Activated T-cell treated with anti-CD3 and anti-CD28 coated beads, Interleukin-2, amount 50 U/mL, for 24 hours (primary cell): ENCODE results near the gene ODC1.
"Not testable (repeated sequence)": the region's sequence is repeated elsewhere in the genome, so short reads cannot be mapped to it uniquely, and the experiment has no call there.

Experiments
- DNase-seq: peaks from one replicate; pipeline ENCODE4 v3.0.0-alpha.2; 2020
- H3K27ac Mint-ChIP-seq: 2 replicates; pipeline ENCODE4 v1.8.0; 2020; ENCODE audit warnings: mild to moderate bottlenecking, mixed read lengths
- H3K27me3 Mint-ChIP-seq: 2 replicates; pipeline ENCODE4 v1.8.0; 2020; ENCODE audit warnings: mixed read lengths
- H3K36me3 Mint-ChIP-seq: 2 replicates; pipeline ENCODE4 v1.8.0; 2020; ENCODE audit warnings: low read depth, mixed read lengths
- H3K4me1 Mint-ChIP-seq: 2 replicates; pipeline ENCODE4 v1.8.0; 2020; ENCODE audit warnings: low read depth, mixed read lengths
- H3K4me3 Mint-ChIP-seq: 2 replicates; pipeline ENCODE4 v1.8.0; 2020; ENCODE audit warnings: mild to moderate bottlenecking, moderate library complexity, mixed read lengths
- H3K9me3 Mint-ChIP-seq: 2 replicates; pipeline ENCODE4 v1.8.0; 2020; ENCODE audit warnings: mixed read lengths

ODC1 gene

GRCh38 chr2:10452956-10453904 lies 5.1 kb upstream of the ODC1 start:
- DNase-seq, result no peak
- Mint-ChIP-seq H3K36me3 (peaks cover 20% of the 10 kb centered on the region), H3K4me3 (no peak overlapping the region), H3K9me3 (no peaks in the 10 kb centered on the region), H3K27me3 (no peaks in the 10 kb centered on the region), H3K4me1 (peaks cover 24% of the 10 kb centered on the region), H3K27ac (no peak overlapping the region)

DNA sequence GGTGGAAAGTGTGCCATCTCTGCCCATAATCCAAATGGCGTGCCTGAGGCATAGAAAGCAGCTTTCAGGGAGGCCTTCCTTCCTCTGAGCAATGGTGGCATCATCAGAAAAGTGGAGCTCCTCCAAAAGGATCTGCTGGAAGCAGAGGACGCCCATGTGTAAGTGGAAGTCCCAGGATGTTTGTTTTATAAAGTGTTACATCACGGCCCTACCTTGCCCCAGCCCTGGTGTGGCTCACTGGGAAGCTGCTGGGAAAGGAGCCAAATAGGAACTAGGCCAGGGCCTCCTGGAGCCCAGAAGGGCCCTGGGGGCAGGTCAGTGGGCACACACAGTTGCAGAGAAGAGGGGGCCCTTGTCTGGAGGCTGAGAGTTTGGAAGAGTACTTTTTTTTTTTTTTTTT lies 4.2 kb upstream of the ODC1 start:
- no peak overlapping the region for H3K27ac Mint-ChIP-seq
- H3K36me3 Mint-ChIP-seq, result peaks cover 22% of the 10 kb centered on the region
- H3K4me1 Mint-ChIP-seq, result peaks cover 26% of the 10 kb centered on the region
- H3K9me3 Mint-ChIP-seq, result no peaks in the 10 kb centered on the region
- DNase-seq, result no peak
- H3K27me3 Mint-ChIP-seq, result no peaks in the 10 kb centered on the region
- H3K4me3 Mint-ChIP-seq, result no peak overlapping the region

DNA sequence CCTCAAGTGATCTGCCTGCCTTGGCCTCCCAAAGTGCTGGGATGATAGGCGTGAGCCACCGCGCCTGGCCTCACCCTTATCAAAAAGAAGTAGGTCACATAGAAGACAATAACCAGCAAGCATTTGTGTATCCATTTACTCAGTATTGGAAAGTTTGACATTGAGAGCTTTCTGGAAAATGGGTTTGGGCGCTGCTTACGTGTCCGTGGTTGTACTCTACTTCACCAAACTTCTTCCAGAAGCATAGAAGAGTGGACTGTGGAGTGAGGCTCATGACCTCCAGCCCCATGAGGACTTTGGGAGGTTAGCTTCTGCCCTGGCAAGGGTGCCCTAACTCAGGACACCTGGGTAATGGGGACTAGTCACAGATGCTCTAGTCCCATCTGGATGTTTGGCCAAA lies 3.7 kb upstream of the ODC1 start:
- H3K27me3 Mint-ChIP-seq, result no peaks in the 10 kb centered on the region
- peaks cover 27% of the 10 kb centered on the region for H3K36me3 Mint-ChIP-seq
- no peak overlapping the region for H3K27ac Mint-ChIP-seq
- no peak overlapping the region for H3K4me3 Mint-ChIP-seq
- no peaks in the 10 kb centered on the region for H3K9me3 Mint-ChIP-seq
- peaks cover 28% of the 10 kb centered on the region for H3K4me1 Mint-ChIP-seq
- DNase-seq, result no peak

GRCh38 chr2:10449838-10450691 lies 1.9 kb upstream of the ODC1 start:
- Mint-ChIP-seq H3K9me3 (no peaks in the 10 kb centered on the region), H3K36me3 (peaks cover 43% of the 10 kb centered on the region), H3K4me3 (peak overlapping the region; percentile 85), H3K27ac (peak overlapping the region; percentile 92), H3K27me3 (no peaks in the 10 kb centered on the region), H3K4me1 (peaks cover 41% of the 10 kb centered on the region)
- no peak for DNase-seq

DNA sequence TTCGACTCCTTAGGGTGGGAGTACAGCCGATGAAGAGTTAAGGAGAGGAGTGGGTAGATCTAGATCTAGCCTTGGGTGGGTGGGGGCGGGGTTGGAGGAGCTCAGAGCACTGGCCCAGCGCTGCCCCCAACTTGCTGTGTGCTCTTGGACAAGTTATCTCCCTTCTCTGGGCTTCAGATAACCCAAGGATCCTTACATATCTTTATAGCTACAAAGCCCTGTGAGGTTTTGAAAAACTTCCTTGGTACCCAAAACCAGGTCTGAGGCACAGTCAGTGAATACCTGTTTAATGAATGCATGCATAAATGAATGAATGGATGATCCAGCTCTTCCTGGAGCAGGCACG lies 1.3 kb upstream of the ODC1 start:
- Mint-ChIP-seq H3K27ac (peak overlapping the region; percentile 92), H3K9me3 (no peaks in the 10 kb centered on the region), H3K36me3 (peaks cover 49% of the 10 kb centered on the region), H3K27me3 (no peaks in the 10 kb centered on the region), H3K4me1 (peaks cover 47% of the 10 kb centered on the region), H3K4me3 (peak overlapping the region; percentile 85)
- DNase-seq, result no peak

DNA sequence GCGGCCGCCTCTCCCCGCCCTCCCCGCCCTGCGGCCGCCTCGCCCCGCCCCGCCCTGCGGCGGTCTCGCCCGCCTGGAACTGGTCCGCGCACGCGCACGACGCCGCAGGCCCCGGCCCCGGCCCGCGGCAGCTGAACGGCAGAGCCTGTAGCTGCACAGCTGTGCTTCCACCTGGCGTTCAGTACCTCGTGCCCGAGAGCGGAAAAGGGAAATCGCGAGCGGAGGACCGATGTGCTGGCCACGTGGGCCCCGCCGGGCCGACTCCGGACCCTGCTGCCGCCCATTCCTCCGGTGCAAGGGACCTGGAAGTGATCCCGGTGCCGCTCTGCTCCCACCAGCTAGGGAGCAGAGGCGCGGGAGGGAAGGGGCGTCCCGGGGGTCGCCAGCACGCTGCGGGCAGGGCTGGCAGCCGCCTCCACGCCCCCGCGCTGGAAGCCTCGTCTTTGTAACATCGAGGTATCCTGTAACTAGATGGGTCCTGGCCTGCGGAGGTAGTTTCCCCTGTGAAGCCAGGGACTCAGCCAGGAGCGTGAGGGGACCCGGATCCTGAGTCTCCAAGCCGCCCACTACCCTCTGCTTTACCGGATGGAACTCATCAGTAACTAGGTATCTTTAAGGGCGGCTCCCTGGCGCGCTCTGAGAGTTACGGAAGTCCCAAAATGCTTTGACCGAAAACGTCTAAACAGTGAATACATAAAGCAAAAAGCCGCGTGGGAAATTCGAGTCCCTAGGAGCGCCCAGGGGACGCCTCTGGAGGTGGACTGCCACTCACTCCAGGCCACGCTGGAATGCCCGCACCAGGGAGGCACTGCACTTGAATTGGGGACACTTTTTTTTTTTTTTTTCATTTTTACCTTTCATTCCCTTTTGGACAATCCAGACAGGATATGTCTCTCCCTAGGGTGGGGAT lies 704 bp upstream of the ODC1 start:
- peak; percentile 95 for DNase-seq
- Mint-ChIP-seq H3K27me3 (no peaks in the 10 kb centered on the region), H3K27ac (peak overlapping the region; percentile 92)

GRCh38 chr2:10447300-10447894 lies 730 bp downstream of the ODC1 start:
- H3K4me3 Mint-ChIP-seq, result peak overlapping the region; percentile 95
- peak overlapping the region; percentile 97 for H3K27ac Mint-ChIP-seq
- no peaks in the 10 kb centered on the region for H3K27me3 Mint-ChIP-seq
- H3K4me1 Mint-ChIP-seq, result peaks cover 64% of the 10 kb centered on the region
- peaks cover 69% of the 10 kb centered on the region for H3K36me3 Mint-ChIP-seq
- H3K9me3 Mint-ChIP-seq, result no peaks in the 10 kb centered on the region
- DNase-seq, result no peak

More for the DNA sequence above, 704 bp upstream of the ODC1 start:
- peaks cover 53% of the 10 kb centered on the region for H3K4me1 Mint-ChIP-seq
- H3K36me3 Mint-ChIP-seq, result peaks cover 55% of the 10 kb centered on the region
- H3K4me3 Mint-ChIP-seq, result peak overlapping the region; percentile 85
- no peaks in the 10 kb centered on the region for H3K9me3 Mint-ChIP-seq

- H3K9me3 Mint-ChIP-seq, result no peaks in the 10 kb centered on the region
- peak overlapping the region; percentile 95 for H3K4me3 Mint-ChIP-seq
- peaks cover 77% of the 10 kb centered on the region for H3K36me3 Mint-ChIP-seq
- no peaks in the 10 kb centered on the region for H3K27me3 Mint-ChIP-seq
- H3K27ac Mint-ChIP-seq, result peak overlapping the region; percentile 90
- peaks cover 72% of the 10 kb centered on the region for H3K4me1 Mint-ChIP-seq
- DNase-seq, result no peak
These were observed 1.5 kb downstream of the ODC1 start for GRCh38 chr2:10446631-10447030.

- no peak for DNase-seq
- peak overlapping the region; percentile 90 for H3K27ac Mint-ChIP-seq
- peaks cover 61% of the 10 kb centered on the region for H3K4me1 Mint-ChIP-seq
- H3K27me3 Mint-ChIP-seq, result no peaks in the 10 kb centered on the region
- no peaks in the 10 kb centered on the region for H3K9me3 Mint-ChIP-seq
- peaks cover 82% of the 10 kb centered on the region for H3K36me3 Mint-ChIP-seq
- peak overlapping the region; percentile 95 for H3K4me3 Mint-ChIP-seq
These were observed 3.7 kb downstream of the ODC1 start for GRCh38 chr2:10444463-10444862.

- Mint-ChIP-seq H3K4me1 (peaks cover 56% of the 10 kb centered on the region), H3K4me3 (peak overlapping the region; percentile 31), H3K36me3 (peaks cover 90% of the 10 kb centered on the region), H3K27ac (peak overlapping the region; percentile 92)
- H3K27me3 Mint-ChIP-seq, DNase-seq, H3K9me3 Mint-ChIP-seq: not testable (repeated sequence)
These were observed 5.5 kb downstream of the ODC1 start for GRCh38 chr2:10442469-10443126.

GRCh38 chr2:10441948-10442347 lies 6.2 kb downstream of the ODC1 start:
- Mint-ChIP-seq H3K4me3 (no peak overlapping the region), H3K9me3 (no peaks in the 10 kb centered on the region), H3K4me1 (peaks cover 53% of the 10 kb centered on the region), H3K27me3 (no peaks in the 10 kb centered on the region), H3K36me3 (peaks cover 84% of the 10 kb centered on the region), H3K27ac (peak overlapping the region; percentile 92)
- no peak for DNase-seq

DNA sequence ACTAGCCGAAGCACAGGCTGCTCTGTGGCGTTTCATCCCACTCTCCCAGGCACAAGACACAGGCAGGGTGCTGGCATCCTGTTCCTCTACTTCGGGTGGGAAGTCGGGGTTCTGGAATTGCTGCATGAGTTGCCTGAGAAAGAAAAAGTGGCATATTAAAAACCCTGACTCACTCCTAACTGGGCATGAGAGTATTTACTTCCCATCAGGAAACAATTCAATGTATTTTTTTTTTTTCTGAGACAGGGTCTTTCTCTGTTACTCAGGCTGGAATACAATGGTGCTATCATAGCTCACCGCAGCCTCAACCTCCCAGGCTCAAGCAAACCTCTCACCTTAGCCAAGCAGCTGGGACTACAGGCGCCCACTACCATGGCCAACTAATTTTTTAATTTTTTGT lies 7.4 kb downstream of the ODC1 start:
- peaks cover 45% of the 10 kb centered on the region for H3K4me1 Mint-ChIP-seq
- DNase-seq, result no peak
- H3K27me3 Mint-ChIP-seq, result no peaks in the 10 kb centered on the region
- H3K9me3 Mint-ChIP-seq, result no peaks in the 10 kb centered on the region
- H3K36me3 Mint-ChIP-seq, result peaks cover 73% of the 10 kb centered on the region
- H3K4me3 Mint-ChIP-seq, result no peak overlapping the region
- no peak overlapping the region for H3K27ac Mint-ChIP-seq

DNA sequence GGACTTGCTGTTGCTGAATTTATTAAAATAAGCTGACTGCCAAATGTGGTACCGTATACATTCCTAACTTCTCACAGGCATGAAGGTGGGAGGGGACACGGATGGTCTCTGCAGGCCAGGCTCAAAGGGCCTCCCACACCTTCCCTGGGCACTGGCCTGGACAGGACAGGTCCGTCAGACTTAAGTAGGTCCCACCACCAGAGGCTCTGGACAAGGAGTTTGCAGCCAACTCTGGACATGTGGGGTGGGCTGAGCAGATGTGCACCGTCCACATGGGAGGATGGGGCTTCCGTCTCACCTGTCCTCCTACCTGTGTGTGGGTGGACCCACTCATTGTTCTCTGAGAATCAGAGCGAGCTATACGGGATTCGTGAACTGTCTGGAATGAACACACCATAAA lies 8.2 kb downstream of the ODC1 start:
- peaks cover 66% of the 10 kb centered on the region for H3K36me3 Mint-ChIP-seq
- no peak overlapping the region for H3K4me3 Mint-ChIP-seq
- no peak for DNase-seq
- no peaks in the 10 kb centered on the region for H3K9me3 Mint-ChIP-seq
- no peaks in the 10 kb centered on the region for H3K27me3 Mint-ChIP-seq
- peak overlapping the region; percentile 18 for H3K27ac Mint-ChIP-seq
- peaks cover 40% of the 10 kb centered on the region for H3K4me1 Mint-ChIP-seq
